DLD1 (cell line): ENCODE data around the gene ONECUT1.
"Not testable (repeated sequence)": the region's sequence is repeated elsewhere in the genome, so short reads cannot be mapped to it uniquely, and the experiment has no call there.

ENCODE experiments used
- in situ Hi-C: cut with HindIII; loops from 2 replicates; pipeline ENCODE4 v1.10.0; 2017; ENCODE audit warnings: low sequenced_read_pairs

Gene ONECUT1

GRCh38 chr15:52790169-52790708 lies at the start of gene ONECUT1:
TSS of gene ONECUT1 (minus strand) at chr15:52790336. CDS start at chr15:52789884, 452 bp downstream.
- in situ Hi-C loops: no loop called here

GRCh38 chr15:52834379-52834778 lies 44.2 kb upstream of the ONECUT1 start:
- in situ Hi-C loops: no loop called here

- in situ Hi-C loops: not testable (repeated sequence)
Observed at GRCh38 chr15:52824169-52824942, 34.2 kb upstream of the ONECUT1 start.

- in situ Hi-C loops: no loop called here
Observed at GRCh38 chr15:52822475-52822874, 32.3 kb upstream of the ONECUT1 start.

- in situ Hi-C loops: no loop called here
Observed at GRCh38 chr15:52819253-52819652, 29.1 kb upstream of the ONECUT1 start.

- in situ Hi-C loops: not testable (repeated sequence)
Observed at GRCh38 chr15:52815899-52816298, 25.8 kb upstream of the ONECUT1 start.

GRCh38 chr15:52808996-52809395 lies 18.9 kb upstream of the ONECUT1 start:
- in situ Hi-C loops: no loop called here

- in situ Hi-C loops: no loop called here
Observed at GRCh38 chr15:52808441-52808840, 18.3 kb upstream of the ONECUT1 start.

- in situ Hi-C loops: no loop called here
Observed at GRCh38 chr15:52806284-52806655, 16.1 kb upstream of the ONECUT1 start.

GRCh38 chr15:52805351-52806283 lies 15.5 kb upstream of the ONECUT1 start:
- in situ Hi-C loops: no loop called here

- in situ Hi-C loops: no loop called here
Observed at GRCh38 chr15:52804526-52805081, 14.5 kb upstream of the ONECUT1 start.

GRCh38 chr15:52803467-52804306 lies 13.6 kb upstream of the ONECUT1 start:
- in situ Hi-C loops: no loop called here

GRCh38 chr15:52803108-52803466 lies 13.0 kb upstream of the ONECUT1 start:
- in situ Hi-C loops: no loop called here

GRCh38 chr15:52802110-52802509 lies 12.0 kb upstream of the ONECUT1 start:
- in situ Hi-C loops: no loop called here

GRCh38 chr15:52801748-52802085 lies 11.6 kb upstream of the ONECUT1 start:
- in situ Hi-C loops: no loop called here

- in situ Hi-C loops: no loop called here
Observed at GRCh38 chr15:52800828-52801747, 11.0 kb upstream of the ONECUT1 start.

- in situ Hi-C loops: no loop called here
Observed at GRCh38 chr15:52799145-52799811, 9.1 kb upstream of the ONECUT1 start.

- in situ Hi-C loops: no loop called here
Observed at GRCh38 chr15:52798529-52799101, 8.5 kb upstream of the ONECUT1 start.
